ENCODE data around the gene SLC35F4.

GRCh38 chr14:57657487-57657886, 208.4 kb downstream of the SLC35F4 start:
- TF ChIP-seq EZH2 (IDR thresholded peaks at IDR 0.05; ENCODE audit: borderline replicate concordance, insufficient read depth, low read length, poor library complexity, severe bottlenecking) (no peak), CTCF (IDR thresholded peaks at IDR 0.05; ENCODE audit: poor library complexity, severe bottlenecking) (no peak)

All from neural cell (in vitro differentiated cells).